Measurements from ENCODE around the gene CHEK2.

The CHEK2 gene

GRCh38 chr22:28736301-28737155 lies 5.1 kb downstream of the CHEK2 start:
- POLR2A ChIA-PET, result no interaction called here
- DNase-seq (ENCODE audit: extremely low spot score), result no peak
- CTCF ChIA-PET, result no interaction called here
- TF ChIP-seq LEF1 (IDR thresholded peaks at IDR 0.05; ENCODE audit: borderline replicate concordance), result no peak
- no peak for TF ChIP-seq FOXK2 (IDR thresholded peaks at IDR 0.05)
- TF ChIP-seq NFRKB (IDR thresholded peaks at IDR 0.05), result no peak
- TF ChIP-seq ARNT (IDR thresholded peaks at IDR 0.05), result no peak
- no peak for TF ChIP-seq FOXM1 (IDR thresholded peaks at IDR 0.05; ENCODE audit: borderline replicate concordance)
- TF ChIP-seq ELF4 (IDR thresholded peaks at IDR 0.05), result no peak
- TF ChIP-seq FOXA1 (IDR thresholded peaks at IDR 0.05), result no peak
- no peak for TF ChIP-seq BHLHE40 (IDR thresholded peaks at IDR 0.05; ENCODE audit: borderline replicate concordance)
- no peak for TF ChIP-seq ZNF384 (IDR thresholded peaks at IDR 0.05)
- no peak for TF ChIP-seq L3MBTL2 (conservative IDR thresholded peaks at IDR 0.05)
- TF ChIP-seq SP1 (IDR thresholded peaks at IDR 0.05), result no peak
- TF ChIP-seq TARDBP (IDR thresholded peaks at IDR 0.05), result no peak
- TF ChIP-seq HDGF (IDR thresholded peaks at IDR 0.05; ENCODE audit: borderline replicate concordance), result no peak
- no peak for TF ChIP-seq CTBP1 (IDR thresholded peaks at IDR 0.05; ENCODE audit: borderline replicate concordance)
- no peak for TF ChIP-seq PKNOX1 (IDR thresholded peaks at IDR 0.05)
- TF ChIP-seq SUZ12 (IDR thresholded peaks at IDR 0.05), result no peak

- DNase-seq (ENCODE audit: extremely low spot score), result no peak
- POLR2A ChIA-PET, result no interaction called here
- no peak for TF ChIP-seq FOXM1 (IDR thresholded peaks at IDR 0.05; ENCODE audit: borderline replicate concordance)
- TF ChIP-seq NFRKB (IDR thresholded peaks at IDR 0.05), result no peak
- no peak for TF ChIP-seq FOXA1 (IDR thresholded peaks at IDR 0.05)
- TF ChIP-seq BHLHE40 (IDR thresholded peaks at IDR 0.05; ENCODE audit: borderline replicate concordance), result no peak
- TF ChIP-seq ZNF384 (IDR thresholded peaks at IDR 0.05), result no peak
- TF ChIP-seq TARDBP (IDR thresholded peaks at IDR 0.05), result no peak
- TF ChIP-seq HDGF (IDR thresholded peaks at IDR 0.05; ENCODE audit: borderline replicate concordance), result no peak
- no peak for TF ChIP-seq ELF4 (IDR thresholded peaks at IDR 0.05)
- TF ChIP-seq SUZ12 (IDR thresholded peaks at IDR 0.05), result no peak
- TF ChIP-seq ARNT (IDR thresholded peaks at IDR 0.05), result no peak
- TF ChIP-seq FOXK2 (IDR thresholded peaks at IDR 0.05), result no peak
- TF ChIP-seq L3MBTL2 (conservative IDR thresholded peaks at IDR 0.05), result no peak
- CTCF ChIA-PET, result no interaction called here
Measured at GRCh38 chr22:28734393-28734792, 7.2 kb downstream of the CHEK2 start.

GRCh38 chr22:28730179-28730578 lies 11.4 kb downstream of the CHEK2 start:
- DNase-seq (ENCODE audit: extremely low spot score), result no peak
- TF ChIP-seq LEF1 (IDR thresholded peaks at IDR 0.05; ENCODE audit: borderline replicate concordance) (no peak), ELF4 (IDR thresholded peaks at IDR 0.05) (no peak), SUZ12 (IDR thresholded peaks at IDR 0.05) (no peak)
- ChIA-PET CTCF (no interaction called here), POLR2A (interaction anchor here (0.9 kb wide), 2 partner anchors 14 to 70 kb away, joined by 3 read pairs; partner anchors contain the start of gene XBP1)

GRCh38 chr22:28728621-28729313 lies 12.9 kb downstream of the CHEK2 start:
- TF ChIP-seq TARDBP (IDR thresholded peaks at IDR 0.05), result no peak
- no peak for TF ChIP-seq BHLHE40 (IDR thresholded peaks at IDR 0.05; ENCODE audit: borderline replicate concordance)
- TF ChIP-seq ELF4 (IDR thresholded peaks at IDR 0.05), result no peak
- no peak for TF ChIP-seq FOXA1 (IDR thresholded peaks at IDR 0.05)
- no peak for DNase-seq (ENCODE audit: extremely low spot score)
- ChIA-PET CTCF (no interaction called here), POLR2A (interaction anchor here (1.5 kb wide), 1 partner anchor 72 kb away, joined by 3 read pairs; the partner anchor contains the start of gene XBP1)

GRCh38 chr22:28728002-28728401 lies 13.6 kb downstream of the CHEK2 start:
- POLR2A ChIA-PET, result interaction anchor here (1.5 kb wide), 1 partner anchor 72 kb away, joined by 3 read pairs; the partner anchor contains the start of gene XBP1

More at GRCh38 chr22:28728002-28728401, 13.6 kb downstream of the CHEK2 start:
- TF ChIP-seq L3MBTL2 (conservative IDR thresholded peaks at IDR 0.05), result no peak
- TF ChIP-seq ZNF384 (IDR thresholded peaks at IDR 0.05), result no peak
- TF ChIP-seq FOXA1 (IDR thresholded peaks at IDR 0.05), result no peak
- TF ChIP-seq CTBP1 (IDR thresholded peaks at IDR 0.05; ENCODE audit: borderline replicate concordance), result no peak
- no peak for TF ChIP-seq LEF1 (IDR thresholded peaks at IDR 0.05; ENCODE audit: borderline replicate concordance)
- TF ChIP-seq NFRKB (IDR thresholded peaks at IDR 0.05), result no peak
- TF ChIP-seq TARDBP (IDR thresholded peaks at IDR 0.05), result no peak
- no peak for TF ChIP-seq SP1 (IDR thresholded peaks at IDR 0.05)
- no peak for TF ChIP-seq FOXK2 (IDR thresholded peaks at IDR 0.05)
- no peak for TF ChIP-seq HDGF (IDR thresholded peaks at IDR 0.05; ENCODE audit: borderline replicate concordance)
- TF ChIP-seq ARNT (IDR thresholded peaks at IDR 0.05), result no peak
- no peak for TF ChIP-seq FOXM1 (IDR thresholded peaks at IDR 0.05; ENCODE audit: borderline replicate concordance)
- no peak for TF ChIP-seq PKNOX1 (IDR thresholded peaks at IDR 0.05)
- no peak for TF ChIP-seq BHLHE40 (IDR thresholded peaks at IDR 0.05; ENCODE audit: borderline replicate concordance)
- TF ChIP-seq SUZ12 (IDR thresholded peaks at IDR 0.05), result no peak
- TF ChIP-seq ELF4 (IDR thresholded peaks at IDR 0.05), result no peak
- no peak for DNase-seq (ENCODE audit: extremely low spot score)
- CTCF ChIA-PET, result no interaction called here
